GM18505 (cell line): ENCODE data around the gene DNMT3A.
A peak's percentile ranks its signal among the peaks of the same experiment; 100 is the strongest.

Experiments
- ATAC-seq: cut with Tn5 transposase; IDR thresholded peaks from one replicate; pipeline ENCODE4 v1.9.1; 2021; ENCODE audit not compliant: unreplicated experiment
- POLR2A ChIP-seq: IDR thresholded peaks from 4 replicates; pipeline ENCODE4 v1.6.1; 2011; ENCODE audit warnings: borderline replicate concordance; ENCODE audit not compliant: insufficient read depth, insufficient read length; ENCODE audit errors: extremely low read depth

Gene DNMT3A

DNA sequence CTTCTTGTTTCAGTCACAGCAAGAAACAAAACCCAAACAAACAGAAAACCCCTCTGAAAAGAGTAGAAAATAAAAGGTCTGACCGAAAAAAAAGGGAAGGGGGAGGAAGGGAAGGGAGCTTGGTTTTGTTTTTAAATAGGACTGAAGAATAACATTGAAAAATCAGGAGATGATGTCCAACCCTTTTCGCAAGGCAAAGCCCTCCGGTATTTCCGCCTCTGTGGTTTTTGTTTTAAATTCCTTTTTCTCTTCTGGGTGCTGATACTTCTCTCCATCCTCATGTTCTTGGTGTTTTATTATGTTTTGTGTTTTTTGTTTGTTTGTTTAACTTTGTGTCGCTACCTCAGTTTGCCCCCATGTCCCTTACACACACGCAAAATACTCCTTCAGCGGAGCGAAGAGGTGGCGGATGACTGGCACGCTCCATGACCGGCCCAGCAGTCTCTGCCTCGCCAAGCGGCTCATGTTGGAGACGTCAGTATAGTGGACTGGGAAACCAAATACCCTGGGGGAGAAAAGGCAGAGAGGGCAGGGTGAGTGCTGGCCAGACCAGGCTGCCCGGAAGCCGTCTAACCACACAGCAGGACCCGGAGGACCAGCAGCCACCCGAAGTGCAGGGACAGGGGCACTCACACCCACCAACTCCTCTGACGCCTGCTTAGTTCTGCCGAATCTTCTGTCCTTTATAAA lies 107.7 kb downstream of the DNMT3A start:
- no peak for TF ChIP-seq POLR2A
- no peak for ATAC-seq

DNA sequence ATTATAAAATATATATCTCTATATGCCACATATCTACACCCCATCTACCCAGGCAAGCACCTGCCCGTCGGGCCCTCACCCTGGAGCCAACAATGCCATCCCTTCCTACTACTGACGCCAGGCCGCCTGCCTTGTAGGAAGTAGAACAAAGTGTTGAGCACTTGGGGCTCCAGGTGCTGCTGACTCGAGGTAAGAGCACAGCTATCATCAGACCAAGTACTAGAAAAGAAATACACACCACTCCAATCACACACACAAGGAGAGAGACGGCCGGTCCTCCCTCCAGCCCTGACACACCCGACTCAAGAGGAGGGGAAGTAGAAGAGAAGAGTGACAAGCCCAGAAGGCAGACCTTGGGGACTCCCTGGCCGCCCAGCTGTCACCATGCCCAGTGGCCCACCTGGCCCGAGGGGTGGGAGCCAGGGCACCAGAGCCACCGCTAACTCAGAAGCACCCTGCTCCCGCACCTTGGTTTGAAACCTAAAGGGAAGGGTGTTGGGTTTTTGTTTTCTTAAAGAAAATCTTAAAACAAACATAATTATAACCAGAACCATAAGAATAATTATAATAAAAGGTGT lies 109.4 kb downstream of the DNMT3A start:
- ATAC-seq: no peak
- no peak for TF ChIP-seq POLR2A

DNA sequence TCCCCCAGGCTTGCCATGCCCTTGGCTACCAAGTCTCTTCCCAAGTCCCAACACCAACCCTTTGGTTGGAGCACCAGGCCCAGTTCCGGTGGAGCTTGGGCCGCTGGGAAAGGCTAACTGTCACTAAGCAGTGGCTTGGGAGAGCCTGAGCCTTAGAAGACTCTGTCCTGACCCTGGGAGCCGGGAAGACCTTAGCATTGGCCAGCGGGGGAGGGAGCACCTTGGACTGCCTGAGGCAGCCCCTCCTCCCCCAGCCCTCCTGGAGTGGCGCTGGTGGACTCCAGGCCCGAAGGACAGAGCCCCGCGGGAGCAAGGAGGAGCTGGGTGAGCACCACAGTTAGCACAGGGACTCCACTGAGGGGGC lies 110.8 kb downstream of the DNMT3A start:
- TF ChIP-seq POLR2A: no peak
- ATAC-seq: no peak

GRCh38 chr2:25230198-25230947 lies 111.4 kb downstream of the DNMT3A start:
- TF ChIP-seq POLR2A: no peak
- no peak for ATAC-seq

DNA sequence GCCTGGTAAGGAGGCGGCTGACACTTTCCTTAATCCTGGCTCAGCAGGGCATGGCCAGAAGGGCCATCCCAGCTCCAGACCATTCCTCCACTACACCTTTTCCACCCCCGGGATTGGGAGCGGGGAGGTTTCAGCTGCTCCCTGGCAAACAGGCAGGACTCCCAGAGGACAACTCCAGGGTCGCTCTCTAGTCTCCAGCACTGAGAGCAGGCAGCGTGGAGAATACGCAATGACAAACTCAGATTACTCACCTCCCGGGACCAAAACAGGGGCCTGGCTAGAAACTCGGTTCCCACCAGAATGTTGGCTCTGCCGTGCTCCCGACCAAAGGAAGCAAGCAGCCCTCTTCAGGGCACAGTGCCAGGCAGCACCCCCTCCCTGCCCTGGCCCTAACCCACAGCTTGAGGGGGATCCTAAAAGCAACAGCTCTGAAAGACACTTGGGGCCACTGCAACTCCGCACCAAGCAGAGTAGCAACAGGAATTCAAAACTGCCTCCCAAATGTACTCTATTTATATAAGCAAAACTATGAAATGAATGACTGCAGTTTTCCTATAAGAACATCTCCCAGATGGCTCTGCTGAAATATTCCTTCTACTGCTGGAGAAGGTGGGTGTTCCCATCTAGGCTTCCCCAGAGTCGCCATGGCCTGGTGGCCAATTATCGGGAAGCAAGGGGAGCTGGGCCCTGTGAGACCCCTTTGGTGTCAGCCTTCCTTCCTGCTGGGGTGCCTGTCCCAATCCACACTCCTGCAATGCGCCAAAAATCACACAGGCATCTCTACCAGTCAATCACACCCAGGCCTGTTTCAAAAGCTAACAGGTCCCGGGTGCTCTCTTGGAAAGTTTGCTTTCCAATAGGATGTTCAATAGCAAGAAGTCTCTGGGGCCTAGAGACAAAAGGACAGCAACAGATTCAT lies 112.2 kb downstream of the DNMT3A start:
- ATAC-seq: no peak
- no peak for TF ChIP-seq POLR2A

- no peak for ATAC-seq
These were observed 112.9 kb downstream of the DNMT3A start for GRCh38 chr2:25228848-25229278.

DNA sequence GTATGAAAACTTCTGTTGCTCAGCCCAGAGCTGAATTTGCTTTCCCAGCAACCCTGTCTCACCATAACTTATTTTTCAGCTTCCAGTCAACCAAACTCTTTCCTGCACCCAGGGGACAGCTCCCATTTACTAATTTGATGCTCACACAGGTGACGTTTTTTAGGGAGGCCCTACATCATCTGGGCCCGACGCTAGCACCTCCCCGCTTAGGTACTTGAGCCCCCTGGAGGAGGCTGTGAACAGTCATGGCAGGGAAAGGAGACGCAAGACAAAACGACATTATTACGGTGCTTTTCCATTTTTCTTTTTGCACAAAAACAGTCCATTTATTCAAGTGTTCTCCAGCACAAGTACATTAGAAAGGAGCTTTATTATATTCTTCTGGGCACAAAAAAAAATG lies 114.1 kb downstream of the DNMT3A start:
- no peak for TF ChIP-seq POLR2A
- ATAC-seq: no peak

More at GRCh38 chr2:25228848-25229278, 112.9 kb downstream of the DNMT3A start:
- no peak for TF ChIP-seq POLR2A

GRCh38 chr2:25226827-25227226 lies 114.9 kb downstream of the DNMT3A start:
- peak; percentile 11 for ATAC-seq
- no peak for TF ChIP-seq POLR2A

DNA sequence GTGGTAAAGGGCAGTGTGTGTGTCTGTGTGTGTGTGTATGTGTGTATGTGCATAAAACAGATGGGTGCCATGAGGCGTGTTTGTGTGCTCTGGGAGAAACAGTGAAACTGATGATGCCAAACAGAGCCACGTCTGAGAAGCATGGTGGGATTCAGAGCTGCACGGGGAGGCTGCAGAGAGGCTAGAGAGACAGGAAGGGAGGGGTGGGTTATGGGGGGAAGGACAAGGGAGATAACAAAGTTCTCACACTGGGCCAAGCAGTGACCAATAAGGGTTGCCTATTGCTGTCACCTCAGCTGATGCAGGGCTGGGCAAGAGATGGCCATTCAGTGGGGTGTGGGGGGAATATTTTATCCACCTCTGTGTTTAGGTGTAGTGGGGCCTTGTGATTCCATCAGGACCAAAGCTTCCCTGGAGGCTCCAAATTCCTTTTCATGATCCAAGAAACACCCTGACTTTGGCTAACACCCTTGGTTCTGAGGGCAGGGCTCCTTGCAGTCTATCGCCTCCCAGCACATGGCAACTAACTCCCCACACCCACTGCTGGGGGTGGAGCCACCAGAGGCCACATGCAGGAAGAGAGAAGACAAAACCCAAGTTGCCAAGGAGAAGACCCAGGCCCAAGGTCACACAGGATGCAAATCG lies 119.1 kb downstream of the DNMT3A start:
- no peak for ATAC-seq
- no peak for TF ChIP-seq POLR2A

- no peak for ATAC-seq
- no peak for TF ChIP-seq POLR2A
These were observed 120.1 kb downstream of the DNMT3A start for GRCh38 chr2:25221579-25221978.

- no peak for TF ChIP-seq POLR2A
- no peak for ATAC-seq
These were observed 121.4 kb downstream of the DNMT3A start for GRCh38 chr2:25220313-25220712.

GRCh38 chr2:25219621-25220020 lies 122.1 kb downstream of the DNMT3A start:
- TF ChIP-seq POLR2A: no peak
- no peak for ATAC-seq
